ENCODE data around the gene FBLN2. TPM values are rescaled to one million over a fixed set of nuclear protein-coding genes. Genes with fewer than 3 reads are reported as not detected.

The FBLN2 gene
- total RNA-seq, 2 experiments from 2014 or later = 8.4 to 13.7 TPM

DNA sequence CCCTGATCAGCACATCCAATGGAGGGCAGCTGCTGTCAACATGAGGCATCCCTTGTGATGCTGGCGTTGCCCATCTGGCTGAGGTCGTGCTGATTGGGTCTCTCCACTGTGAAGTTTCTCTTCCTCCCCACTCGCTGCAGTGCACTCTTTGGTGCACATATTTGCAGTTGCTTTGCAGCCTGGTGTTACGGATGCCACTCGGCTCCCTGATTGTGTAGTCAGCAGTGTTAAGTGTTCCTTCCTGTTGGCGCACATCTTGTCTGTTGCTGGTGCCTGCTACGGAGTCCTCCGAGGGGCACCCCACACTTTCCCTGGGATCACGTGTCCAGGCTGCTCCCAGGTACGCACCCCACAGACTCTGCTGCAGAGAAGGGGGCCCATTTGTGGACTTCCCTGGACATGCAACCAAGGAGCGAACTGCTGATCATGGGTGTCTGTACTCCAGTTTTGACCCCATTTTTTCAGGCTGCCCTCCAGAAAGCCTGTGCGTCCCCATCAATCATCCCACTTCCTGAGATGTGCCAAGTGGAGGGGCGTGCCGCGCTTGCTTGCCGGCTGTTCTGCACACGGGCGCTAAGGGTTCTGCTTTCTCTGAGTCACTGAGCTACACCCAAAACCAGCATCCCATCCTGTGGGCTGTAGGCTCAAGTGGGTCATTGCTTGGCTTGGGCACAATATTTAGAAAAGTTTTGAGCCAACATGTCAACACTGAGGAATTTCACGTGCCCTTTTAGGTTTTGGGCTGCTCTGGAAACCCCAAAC lies 98.6 kb downstream of the FBLN2 start:
- no peak overlapping the region for H3K4me3 Mint-ChIP-seq
- no peaks in the 10 kb centered on the region for H3K36me3 Mint-ChIP-seq (ENCODE audit: low read depth)
- intact Hi-C loops (cut with micrococcal nuclease) = loop anchor here (1.0 kb wide), 1 partner anchor 151 kb away; no protein-coding TSS in a partner anchor
- DNase-seq (peak; percentile 69), ATAC-seq (peak; percentile 57)
- no peak overlapping the region for H3K27ac Mint-ChIP-seq
- peaks cover 23% of the 10 kb centered on the region for H3K4me1 Mint-ChIP-seq (ENCODE audit: low read depth)
- TF ChIP-seq, protein P1, sequence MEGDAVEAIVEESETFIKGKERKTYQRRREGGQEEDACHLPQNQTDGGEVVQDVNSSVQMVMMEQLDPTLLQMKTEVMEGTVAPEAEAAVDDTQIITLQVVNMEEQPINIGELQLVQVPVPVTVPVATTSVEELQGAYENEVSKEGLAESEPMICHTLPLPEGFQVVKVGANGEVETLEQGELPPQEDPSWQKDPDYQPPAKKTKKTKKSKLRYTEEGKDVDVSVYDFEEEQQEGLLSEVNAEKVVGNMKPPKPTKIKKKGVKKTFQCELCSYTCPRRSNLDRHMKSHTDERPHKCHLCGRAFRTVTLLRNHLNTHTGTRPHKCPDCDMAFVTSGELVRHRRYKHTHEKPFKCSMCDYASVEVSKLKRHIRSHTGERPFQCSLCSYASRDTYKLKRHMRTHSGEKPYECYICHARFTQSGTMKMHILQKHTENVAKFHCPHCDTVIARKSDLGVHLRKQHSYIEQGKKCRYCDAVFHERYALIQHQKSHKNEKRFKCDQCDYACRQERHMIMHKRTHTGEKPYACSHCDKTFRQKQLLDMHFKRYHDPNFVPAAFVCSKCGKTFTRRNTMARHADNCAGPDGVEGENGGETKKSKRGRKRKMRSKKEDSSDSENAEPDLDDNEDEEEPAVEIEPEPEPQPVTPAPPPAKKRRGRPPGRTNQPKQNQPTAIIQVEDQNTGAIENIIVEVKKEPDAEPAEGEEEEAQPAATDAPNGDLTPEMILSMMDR (IDR thresholded peaks at IDR 0.05) = no peak
- H3K27me3 Mint-ChIP-seq = peaks cover 16% of the 10 kb centered on the region
- H3K9me3 Mint-ChIP-seq = no peaks in the 10 kb centered on the region
- ChIA-PET POLR2A (interaction anchor here (0.9 to 2.0 kb wide), 3 partner anchors 149 to 536 kb away, joined by 3 to 5 read pairs (median 5); no protein-coding TSS in a partner anchor), CTCF (interaction anchor here (0.6 to 11.9 kb wide), 49 partner anchors 8 to 579 kb away, joined by 3 to 349 read pairs (median 4); partner anchors contain the start of genes HDAC11 and WNT7A)

DNA sequence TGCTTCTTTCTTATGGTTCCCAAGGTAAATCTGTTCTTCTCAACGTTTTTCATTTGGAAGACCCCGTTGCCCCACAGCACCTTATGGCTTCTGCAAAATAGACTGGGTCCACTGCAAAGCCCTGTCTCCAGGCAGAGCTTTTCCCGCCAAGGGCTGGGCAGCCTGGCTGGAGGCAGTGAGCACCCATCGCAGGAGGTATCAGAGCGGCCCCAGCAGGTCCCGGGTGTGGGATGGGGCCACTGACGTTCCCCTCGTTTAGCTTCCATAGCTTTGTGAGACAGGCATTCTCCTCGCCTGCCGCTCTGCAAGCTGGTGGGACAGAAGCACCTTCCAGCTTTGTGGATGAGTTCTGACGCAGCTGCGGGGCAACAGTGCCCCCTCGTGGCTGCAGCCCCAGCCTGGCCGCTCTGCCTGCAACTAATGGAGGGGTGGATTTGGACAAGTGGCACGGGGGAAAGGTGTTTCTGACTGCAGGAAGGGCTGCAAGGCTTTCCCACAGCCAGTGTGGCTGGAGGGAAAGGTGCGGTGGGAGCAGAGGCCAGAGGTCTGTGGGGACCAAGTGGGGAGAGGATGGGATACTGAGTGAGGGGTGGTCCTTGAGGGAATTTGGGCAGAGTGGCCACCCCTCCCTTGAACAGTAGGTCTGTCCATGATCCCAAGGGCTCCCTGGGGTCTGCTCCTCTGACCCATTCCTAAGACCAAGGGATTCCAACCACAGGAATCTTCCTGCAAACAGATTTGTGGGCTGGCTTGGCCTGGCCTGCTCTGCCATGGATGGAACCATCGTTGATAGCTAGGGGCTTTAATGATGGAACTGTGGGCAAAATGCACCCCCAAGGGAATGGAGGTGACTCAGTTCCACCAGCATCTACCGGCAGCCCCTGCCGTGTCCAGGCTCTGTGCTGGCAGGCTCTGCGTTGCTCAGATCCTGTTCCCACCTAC lies 99.4 kb downstream of the FBLN2 start:
- intact Hi-C loops (cut with micrococcal nuclease) = loop anchor here (1.0 kb wide), 1 partner anchor 152 kb away; no protein-coding TSS in a partner anchor
- ATAC-seq = peak; percentile 38
- TF ChIP-seq, protein P1 (IDR thresholded peaks at IDR 0.05) = peak; percentile 98
- Mint-ChIP-seq H3K27ac (no peak overlapping the region), H3K4me3 (no peak overlapping the region), H3K9me3 (no peaks in the 10 kb centered on the region), H3K27me3 (peaks cover 16% of the 10 kb centered on the region), H3K4me1 (ENCODE audit: low read depth) (peaks cover 26% of the 10 kb centered on the region), H3K36me3 (ENCODE audit: low read depth) (no peaks in the 10 kb centered on the region)
- POLR2A ChIA-PET = interaction anchor here (0.9 to 2.0 kb wide), 3 partner anchors 150 to 537 kb away, joined by 3 to 5 read pairs (median 5); no protein-coding TSS in a partner anchor
- DNase-seq = peak; percentile 84
- CTCF ChIA-PET = interaction anchor here (0.6 to 11.9 kb wide), 54 partner anchors 9 to 580 kb away, joined by 3 to 349 read pairs (median 4); partner anchors contain the start of genes HDAC11 and WNT7A

DNA sequence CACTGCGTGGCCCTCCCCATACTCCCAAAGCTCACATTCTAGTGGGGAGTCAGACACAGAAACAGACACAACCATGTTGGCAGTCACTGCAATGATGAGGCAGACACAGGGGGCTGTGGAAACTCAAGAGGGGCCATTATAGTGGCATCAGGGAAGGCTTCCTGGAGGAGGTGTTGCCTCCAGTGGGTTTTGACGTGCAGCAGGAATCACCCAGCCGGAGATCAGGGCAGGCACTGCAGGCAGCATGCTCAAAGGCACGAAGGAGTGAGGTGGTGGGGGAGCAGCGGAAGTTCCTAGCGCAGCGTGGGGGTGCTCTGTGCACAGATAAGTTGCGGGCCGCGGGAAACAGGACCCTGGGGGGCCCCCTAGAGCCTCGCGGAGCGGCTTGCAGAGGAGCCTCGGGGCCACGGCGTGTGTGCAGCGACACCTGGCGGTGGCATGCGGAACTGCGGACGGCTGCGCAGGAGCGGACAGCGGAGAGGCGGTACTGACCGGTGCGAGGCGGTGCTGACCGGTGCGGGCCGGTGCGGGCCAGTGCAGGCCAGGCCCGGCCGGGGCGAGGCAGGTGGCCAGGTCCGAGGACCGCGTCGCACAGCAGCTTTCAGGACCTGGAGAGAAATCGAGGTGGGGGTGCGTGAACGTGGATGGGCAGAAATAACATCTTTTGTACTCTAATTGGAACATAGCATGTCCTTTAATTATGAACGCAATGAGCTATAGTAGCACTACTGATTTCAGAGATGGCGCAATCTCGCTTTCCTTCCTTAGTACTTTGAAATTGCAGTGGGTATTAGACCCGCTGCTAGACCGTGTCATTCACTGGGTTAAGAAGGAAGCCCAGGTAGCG lies 101.5 kb downstream of the FBLN2 start:
- CTCF ChIA-PET = interaction anchor here (0.5 to 13.0 kb wide), 31 partner anchors 8 to 560 kb away, joined by 3 to 383 read pairs (median 4); partner anchors contain the start of genes HDAC11 and WNT7A
- no peaks in the 10 kb centered on the region for H3K9me3 Mint-ChIP-seq
- ATAC-seq (peak; percentile 73), DNase-seq (peak; percentile 90)
- H3K27ac Mint-ChIP-seq = no peak overlapping the region
- peaks cover 14% of the 10 kb centered on the region for H3K27me3 Mint-ChIP-seq
- POLR2A ChIA-PET = no interaction called here
- TF ChIP-seq, protein P1 (IDR thresholded peaks at IDR 0.05) = peak; percentile 100
- H3K4me3 Mint-ChIP-seq = peak overlapping the region; percentile 13
- intact Hi-C loops (cut with micrococcal nuclease) = no loop called here
- H3K36me3 Mint-ChIP-seq (ENCODE audit: low read depth) = no peaks in the 10 kb centered on the region
- H3K4me1 Mint-ChIP-seq (ENCODE audit: low read depth) = peaks cover 34% of the 10 kb centered on the region

DNA sequence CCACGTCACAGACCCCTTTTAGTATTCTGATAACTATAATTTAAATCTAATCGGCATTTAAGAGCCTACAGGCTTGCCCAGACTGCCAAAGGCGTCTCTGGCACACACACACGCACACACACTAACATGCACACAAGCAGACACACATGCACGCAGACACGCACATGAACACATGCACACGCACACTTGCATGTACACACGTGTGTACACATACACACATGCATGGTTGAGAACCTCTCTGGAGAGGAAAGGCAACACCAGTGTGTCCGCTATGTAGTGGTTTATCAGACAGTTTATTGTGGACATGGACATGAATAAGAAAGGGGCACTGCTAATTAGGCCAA lies 102.1 kb downstream of the FBLN2 start:
- DNase-seq = no peak
- ATAC-seq = no peak
- H3K4me1 Mint-ChIP-seq (ENCODE audit: low read depth) = peaks cover 36% of the 10 kb centered on the region
- TF ChIP-seq, protein P1 (IDR thresholded peaks at IDR 0.05) = no peak
- no peak overlapping the region for H3K27ac Mint-ChIP-seq
- H3K36me3 Mint-ChIP-seq (ENCODE audit: low read depth) = no peaks in the 10 kb centered on the region
- H3K9me3 Mint-ChIP-seq = no peaks in the 10 kb centered on the region
- intact Hi-C loops (cut with micrococcal nuclease) = no loop called here
- ChIA-PET POLR2A (no interaction called here), CTCF (interaction anchor here (0.5 to 13.0 kb wide), 22 partner anchors 8 to 559 kb away, joined by 3 to 383 read pairs (median 4); partner anchors contain the start of genes HDAC11 and WNT7A)
- peaks cover 15% of the 10 kb centered on the region for H3K27me3 Mint-ChIP-seq
- no peak overlapping the region for H3K4me3 Mint-ChIP-seq

All from activated CD8-positive, alpha-beta T cell treated with anti-CD3 and anti-CD28 coated beads for 36 hours (primary cell).